Measurements from ENCODE around the gene CBFA2T3.

The CBFA2T3 gene

DNA sequence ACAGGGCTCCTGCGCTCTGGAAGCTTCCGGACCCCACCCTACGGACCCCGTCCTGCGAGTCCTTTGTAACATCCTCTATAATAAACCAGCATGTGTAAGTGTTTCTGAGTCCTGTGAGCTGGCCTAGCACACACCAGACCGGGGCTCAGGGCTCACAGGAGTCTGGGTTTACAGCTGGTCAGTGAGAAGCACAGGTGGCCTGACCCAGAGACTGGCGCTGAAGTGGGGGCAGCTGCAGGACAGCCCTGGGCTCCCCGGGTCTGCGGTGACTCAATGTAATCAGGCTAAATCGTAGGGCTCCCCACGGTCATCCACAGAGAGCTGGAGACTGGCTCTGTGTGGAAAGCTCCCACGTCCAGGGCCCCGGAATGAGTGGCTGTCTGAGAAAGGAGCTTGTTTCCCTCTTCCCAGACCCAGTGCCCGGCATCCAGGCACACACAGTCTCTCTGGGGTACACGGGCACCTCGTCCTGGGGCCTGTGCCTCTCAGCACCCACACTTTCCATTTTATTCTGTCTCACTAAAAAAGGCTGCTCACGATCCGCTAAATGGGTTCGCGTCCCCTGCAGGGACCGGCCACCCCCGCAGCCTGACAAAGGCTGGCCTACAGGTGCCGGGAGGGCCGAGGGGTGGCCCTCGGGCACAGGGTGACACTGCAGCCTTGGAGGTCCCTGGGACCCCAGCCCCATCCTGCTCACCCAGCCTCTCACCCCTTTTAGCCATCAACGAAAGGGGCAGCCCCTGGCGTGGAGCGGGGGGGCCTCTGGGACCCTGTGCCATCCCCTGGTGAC is 18.9 kb upstream of the CBFA2T3 start:
- no peak for DNase-seq (ENCODE audit: low read depth in 2 of 2)

- no peak for DNase-seq (ENCODE audit: low read depth in 2 of 2)
These were observed 18.2 kb upstream of the CBFA2T3 start for GRCh38 chr16:88995194-88995593.

- no peak for DNase-seq (ENCODE audit: low read depth in 2 of 2)
These were observed 17.7 kb upstream of the CBFA2T3 start for GRCh38 chr16:88994695-88995094.

GRCh38 chr16:88993946-88994600 is 17.1 kb upstream of the CBFA2T3 start:
- no peak for DNase-seq (ENCODE audit: low read depth in 2 of 2)

DNA sequence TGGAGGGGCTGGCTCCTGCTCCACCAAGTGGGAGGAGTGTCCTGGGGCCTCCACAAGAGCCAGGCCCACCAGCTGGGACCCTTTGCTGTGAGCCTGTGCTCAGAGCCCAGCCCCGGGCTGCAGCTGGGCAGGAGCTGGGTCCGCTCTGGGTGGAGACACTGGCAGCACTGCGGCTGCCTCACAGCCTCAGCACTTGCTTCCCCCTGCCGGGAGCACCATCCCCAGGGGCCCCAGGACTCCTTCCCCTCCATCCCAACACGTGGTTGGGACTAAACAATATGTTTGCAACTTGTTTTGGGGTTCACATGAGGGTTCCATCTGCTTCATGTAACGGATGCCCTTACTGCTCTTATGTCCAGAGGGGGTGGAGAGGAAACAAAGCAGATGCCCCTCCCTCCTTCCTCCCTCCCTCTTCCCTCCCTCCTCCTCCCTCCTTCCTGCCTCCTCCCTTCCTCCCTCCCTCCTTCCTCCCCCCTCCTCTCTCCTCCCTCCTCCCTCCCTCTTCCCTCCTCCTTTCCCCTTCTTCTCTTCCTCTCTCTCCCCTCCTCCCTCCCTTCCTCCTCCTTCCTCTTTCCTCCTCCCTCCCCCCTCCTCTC is 16.3 kb upstream of the CBFA2T3 start:
- DNase-seq (ENCODE audit: low read depth in 2 of 2): no peak

DNA sequence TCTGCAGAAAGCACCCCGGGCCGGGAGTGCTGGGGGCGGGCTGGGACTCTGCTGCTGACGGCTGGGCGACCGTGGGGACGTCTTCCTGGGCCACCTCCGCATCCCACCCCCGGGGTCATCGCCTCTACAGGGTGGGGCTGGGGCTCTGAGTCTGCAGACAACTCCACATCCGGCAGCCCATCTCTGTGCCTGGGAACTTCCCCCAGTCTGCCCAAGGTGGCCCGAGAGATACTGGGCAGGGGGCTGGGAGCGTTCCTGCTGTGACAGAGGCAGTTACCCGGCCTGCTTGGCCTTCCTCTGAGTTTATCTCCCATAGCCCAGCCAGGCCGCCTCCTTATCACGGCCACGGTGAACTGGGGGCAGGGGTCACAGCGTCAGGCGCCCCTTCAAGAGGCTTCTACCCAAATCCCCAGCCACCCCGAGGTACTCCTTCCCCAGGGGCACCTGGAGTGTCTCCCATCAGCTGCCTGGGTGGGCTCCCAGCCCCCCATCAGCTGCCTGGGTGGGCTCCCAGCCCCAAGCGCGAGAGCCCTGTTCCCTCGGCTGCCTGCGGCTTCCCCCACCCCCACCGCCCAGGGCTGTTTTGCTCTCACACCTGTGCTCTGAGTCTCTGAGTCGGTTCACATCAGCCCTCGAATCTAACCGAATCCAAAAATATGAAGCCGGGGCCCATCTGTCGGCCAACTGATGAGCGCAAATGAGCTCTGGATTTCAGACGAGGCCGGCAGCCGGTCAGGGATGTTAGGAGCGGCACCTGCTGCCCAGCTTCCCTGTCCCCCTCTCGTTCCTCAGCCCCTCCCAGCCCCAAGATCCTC is 15.6 kb upstream of the CBFA2T3 start:
- no peak for DNase-seq (ENCODE audit: low read depth in 2 of 2)

DNA sequence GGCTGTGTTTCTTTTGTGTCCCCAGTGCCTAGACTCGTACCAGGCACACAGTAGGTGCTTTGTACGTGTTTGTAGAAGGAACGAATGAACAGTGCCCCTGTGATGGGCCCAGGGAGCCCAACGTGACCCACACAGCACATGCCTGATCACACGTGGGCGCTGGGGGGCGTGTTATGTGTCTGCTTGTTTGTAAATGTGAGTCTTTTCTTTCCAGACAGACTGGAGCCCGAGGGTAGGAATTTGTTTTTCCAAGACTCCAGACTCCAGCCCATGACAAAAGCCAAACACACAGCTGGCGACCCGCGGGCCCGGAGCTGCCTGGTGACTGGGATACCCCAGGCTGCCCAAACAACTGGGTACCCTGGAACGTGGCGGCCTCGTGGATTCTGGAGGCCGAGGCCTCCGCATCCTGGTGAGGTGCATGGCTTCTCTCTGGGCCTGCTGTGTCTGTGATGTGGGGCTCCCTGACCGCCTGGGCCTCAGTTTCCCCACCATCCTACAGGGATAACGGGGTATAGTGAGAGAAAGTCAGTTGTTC is 14.9 kb upstream of the CBFA2T3 start:
- no peak for DNase-seq (ENCODE audit: low read depth in 2 of 2)

DNA sequence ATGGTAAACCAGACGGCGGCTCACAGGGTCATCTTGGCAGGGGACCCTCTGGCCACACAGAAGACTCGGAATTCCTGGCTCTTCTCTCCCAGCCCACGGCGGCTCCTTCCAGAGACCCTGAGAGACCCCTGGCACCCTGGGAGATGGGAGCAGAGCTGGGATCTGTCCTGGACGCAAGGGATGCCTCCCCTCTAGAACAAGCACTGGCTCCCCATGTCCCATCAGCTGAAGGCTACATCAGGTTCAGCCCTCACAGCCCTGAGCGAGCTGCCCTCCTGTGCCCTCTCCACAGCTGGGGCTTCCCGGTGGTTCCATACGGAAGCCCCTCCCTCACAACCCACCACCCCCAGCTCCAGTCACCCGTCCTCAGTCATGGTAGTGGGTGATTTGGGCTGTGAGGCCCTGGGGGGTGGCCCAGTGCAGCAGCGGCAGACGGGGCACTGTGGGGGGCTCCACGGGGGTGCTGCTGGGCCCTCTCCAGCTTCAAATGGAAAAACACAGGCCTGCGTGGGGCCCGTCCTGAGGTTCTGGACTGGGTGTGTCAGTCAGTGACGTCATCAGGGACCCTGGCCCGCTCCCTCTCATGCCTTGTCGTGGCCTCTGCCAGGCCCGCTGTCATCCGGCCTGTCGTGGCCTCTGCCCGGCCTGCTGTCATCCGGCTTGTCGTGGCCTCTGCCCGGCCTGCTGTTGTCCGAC is 13.0 kb upstream of the CBFA2T3 start:
- DNase-seq (ENCODE audit: low read depth in 2 of 2): no peak

- DNase-seq (ENCODE audit: low read depth in 2 of 2): no peak
These were observed 12.2 kb upstream of the CBFA2T3 start for GRCh38 chr16:88988980-88989811.

DNA sequence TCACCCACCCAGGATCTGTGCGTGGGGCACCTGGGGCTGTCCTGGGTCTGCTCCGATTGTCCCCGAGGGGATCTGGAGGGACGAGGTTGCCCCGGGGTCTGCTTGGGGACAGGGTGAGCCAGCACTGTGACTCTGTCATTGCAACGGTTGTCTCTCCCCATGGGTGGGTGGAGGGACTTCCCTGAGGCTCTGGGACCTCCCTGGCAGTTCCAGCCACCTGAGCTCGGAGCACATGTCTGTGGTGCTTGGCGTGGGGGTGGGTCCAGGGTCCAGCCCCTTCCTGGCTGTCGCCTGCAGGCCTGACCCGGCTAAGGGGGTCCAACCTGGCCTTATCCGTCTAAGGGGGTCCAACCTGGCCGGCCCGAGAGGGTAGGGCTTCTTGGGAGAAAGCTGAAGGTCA is 8.5 kb upstream of the CBFA2T3 start:
- DNase-seq (ENCODE audit: low read depth in 2 of 2): no peak

DNA sequence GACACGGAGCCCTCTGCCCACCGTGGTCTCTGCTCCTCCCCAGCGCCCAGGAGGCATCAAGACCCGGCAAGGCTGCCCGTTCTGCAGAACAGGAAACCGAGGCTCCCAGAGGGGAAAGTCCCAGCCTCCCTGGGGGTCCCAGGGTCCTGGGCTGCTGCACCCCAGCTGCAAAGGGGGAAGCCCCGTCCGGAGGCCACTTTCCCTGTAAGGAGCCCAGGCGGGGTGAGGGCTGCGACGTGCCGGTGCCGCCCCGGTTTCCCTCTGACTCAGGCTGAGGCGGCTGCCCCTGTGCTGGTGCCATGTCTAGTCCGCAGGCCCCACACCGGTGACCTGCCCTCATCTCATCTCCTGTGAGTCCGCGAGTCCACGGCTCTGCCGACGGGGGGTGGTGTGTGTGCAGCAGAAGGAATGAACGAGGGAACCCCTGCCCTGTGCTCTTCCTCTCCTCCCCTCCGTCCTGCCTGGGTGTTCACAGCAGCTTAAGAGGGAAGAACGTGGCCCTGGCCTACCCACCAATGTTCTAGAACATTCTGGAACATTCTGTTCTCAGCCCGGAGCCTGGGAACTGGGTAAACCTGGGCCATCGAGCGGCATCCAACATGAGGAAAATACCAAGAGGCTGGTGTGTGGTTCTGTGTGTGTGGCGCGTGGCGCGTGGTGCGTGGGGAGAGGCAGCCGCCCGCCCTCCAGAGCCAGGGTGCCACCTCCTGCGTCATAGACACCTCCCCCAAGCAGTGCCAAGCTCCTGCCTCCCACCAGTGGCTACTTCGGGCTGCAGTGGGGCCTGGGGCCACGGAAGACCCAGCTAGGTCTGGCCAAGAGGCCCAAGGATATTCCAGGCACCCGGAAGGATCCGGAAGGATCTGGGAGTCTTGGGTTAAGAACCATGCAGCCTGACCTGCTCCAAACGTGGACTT is 7.0 kb upstream of the CBFA2T3 start:
- no peak for DNase-seq (ENCODE audit: low read depth in 2 of 2)

DNA sequence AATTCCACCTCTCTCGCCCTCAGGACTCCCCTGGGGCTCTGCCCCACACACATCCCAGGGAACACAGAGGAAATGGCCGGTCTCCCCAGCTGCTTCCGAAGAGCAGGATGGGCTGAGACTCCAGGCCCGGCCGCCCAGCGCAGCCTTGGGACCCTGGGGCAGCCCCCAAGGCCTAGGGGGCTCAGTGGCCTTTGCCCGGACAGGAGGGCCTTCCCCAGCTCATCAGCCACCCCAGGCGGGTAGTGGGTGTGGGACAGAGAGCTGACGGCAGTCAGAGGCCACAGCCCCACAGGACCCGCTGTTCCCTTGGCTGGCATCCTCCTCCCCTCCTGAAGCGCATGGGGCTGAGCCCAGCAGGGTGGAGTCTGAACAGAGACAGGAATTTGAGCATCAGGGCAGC is 6.2 kb upstream of the CBFA2T3 start:
- no peak for DNase-seq (ENCODE audit: low read depth in 2 of 2)

DNA sequence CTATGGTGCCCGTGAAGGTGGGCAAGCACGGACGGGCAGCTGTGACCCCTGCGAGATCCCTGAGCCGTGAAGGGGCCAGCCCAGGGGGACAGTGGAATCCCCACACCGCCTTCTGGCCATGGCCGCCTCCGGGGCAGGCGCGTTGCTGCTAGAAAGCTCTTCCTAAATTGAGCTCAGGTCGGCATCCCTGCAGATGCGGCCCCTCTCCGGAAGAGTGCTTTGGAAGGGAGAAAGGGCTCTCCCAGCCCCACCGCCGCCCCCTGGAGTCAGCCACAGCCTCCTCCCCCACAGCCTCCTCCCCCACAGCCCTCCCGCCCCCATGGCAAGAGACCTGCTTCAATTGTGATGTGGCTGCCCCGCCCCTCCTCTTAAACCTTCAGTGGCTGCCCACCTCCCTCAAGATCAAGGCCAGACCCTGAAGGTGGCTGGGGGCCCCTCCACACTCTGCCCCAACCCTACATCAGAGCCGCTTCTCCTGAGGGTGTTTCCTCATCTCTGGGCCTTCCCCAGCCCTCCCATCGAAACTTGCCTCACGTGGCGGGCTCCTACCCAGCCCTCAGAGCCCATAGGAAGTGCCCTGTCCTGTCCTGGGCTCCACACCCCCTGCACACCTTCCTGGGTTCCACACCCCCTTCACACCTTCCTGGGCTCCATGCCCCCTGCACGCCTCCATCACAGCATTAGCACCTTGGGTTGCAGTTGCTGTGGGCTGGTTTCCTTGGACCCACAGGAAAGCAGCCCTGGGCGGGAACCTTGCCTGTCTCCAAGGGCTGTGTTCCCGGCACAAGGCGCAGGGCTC is 5.5 kb upstream of the CBFA2T3 start:
- no peak for DNase-seq (ENCODE audit: low read depth in 2 of 2)

GRCh38 chr16:88979353-88980015 is 2.5 kb upstream of the CBFA2T3 start:
- no peak for DNase-seq (ENCODE audit: low read depth in 2 of 2)

DNA sequence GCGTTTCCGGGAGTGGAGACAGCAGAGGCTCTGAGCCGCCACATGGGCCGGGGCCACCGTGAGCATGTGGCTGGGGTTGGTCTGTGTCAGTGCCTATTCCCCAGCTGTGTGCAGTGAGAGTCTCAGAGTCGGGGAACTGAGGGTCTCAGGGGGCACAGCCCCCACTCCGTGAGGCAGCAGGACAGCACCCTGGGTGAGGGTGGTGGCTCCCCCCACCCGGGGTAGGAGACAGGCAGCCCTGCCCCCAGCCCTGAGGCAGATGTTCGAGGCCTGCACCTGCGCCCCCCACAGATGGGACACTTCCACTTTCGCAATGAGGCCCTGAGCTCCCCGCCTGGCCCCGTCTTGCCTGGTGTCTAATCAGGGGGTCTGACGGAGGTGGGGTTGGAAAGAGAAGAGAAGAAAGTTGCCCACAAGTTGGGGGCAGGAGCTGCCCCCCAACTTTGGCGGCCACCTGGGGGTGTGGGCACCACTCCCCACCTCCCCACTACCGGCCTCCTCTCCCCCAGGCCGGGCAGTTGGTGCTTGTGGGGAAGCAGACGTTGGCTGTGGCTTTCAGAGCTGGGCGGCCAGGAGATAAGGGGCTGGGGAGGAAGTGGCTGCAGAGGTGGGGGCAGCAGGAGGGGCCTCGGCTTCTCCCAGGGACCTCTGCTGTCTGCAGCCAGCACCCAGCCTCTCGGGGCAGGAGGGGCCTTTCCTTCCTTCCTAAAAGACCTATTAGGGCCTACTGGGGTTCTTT is 1.8 kb upstream of the CBFA2T3 start:
- DNase-seq (ENCODE audit: low read depth in 2 of 2): no peak

DNA sequence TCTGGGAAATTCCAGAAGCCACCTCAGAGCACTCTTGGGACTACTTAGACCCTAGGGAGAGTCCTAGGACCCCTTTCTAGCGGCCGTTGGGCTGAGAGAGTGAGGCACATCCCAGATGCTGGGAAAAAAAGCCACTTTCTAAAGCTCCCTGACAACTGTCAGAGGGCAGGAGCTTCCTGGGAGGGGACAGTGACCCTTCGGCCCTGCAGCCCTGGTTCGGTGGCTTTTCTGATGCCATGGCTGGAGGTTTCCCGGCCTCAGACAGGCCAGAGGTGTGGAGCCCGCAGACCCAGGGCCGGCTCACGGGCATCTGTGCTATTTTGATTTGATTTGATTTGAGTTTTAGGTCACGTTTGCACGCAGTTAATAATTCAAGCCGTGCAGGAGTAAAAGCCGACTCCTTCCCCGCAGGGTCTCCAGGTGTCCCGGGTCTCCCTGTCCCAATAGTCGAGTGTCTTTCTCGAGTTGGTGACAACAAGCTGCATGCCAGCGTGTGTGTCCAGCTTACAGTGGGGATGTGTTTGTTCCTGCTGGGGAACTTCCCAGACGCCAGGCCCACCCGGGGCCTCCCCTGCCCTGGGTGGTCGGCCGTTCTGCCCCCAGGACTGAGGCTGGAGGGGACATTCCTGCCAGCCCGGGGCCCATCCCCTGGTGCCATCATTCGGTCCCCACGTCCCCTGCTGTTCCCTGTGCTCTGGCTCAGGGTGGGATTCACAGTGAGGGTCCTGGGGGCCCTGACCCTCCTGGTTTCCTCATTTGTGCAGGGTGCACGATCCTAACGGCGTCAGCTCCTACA is 1.0 kb upstream of the CBFA2T3 start:
- no peak for DNase-seq (ENCODE audit: low read depth in 2 of 2)
